OCI-LY1 (cell line): Measurements from ENCODE around the gene KCNT2.

Source experiments
- H2AFZ ChIP-seq: fragments of 200-600 bp; sonication (generic), shearing (Covaris generic); 2 replicates; pipeline ENCODE4 v1.6.0; 2014; ENCODE audit warnings: antibody characterized with exemption, mild to moderate bottlenecking, low read length
- H3F3A ChIP-seq: fragments of 200-600 bp; sonication (generic), shearing (Covaris generic); 2 replicates; pipeline ENCODE4 v1.6.0; 2014; ENCODE audit warnings: mild to moderate bottlenecking, antibody characterized with exemption, low read length, moderate library complexity; ENCODE audit not compliant: insufficient read depth
- H3K27ac ChIP-seq: fragments of 200-600 bp; sonication (generic); 2 replicates; pipeline ENCODE4 v1.5.1; 2014; ENCODE audit warnings: low read length, mixed run types, mild to moderate bottlenecking, low read depth; ENCODE audit not compliant: poor library complexity, severe bottlenecking
- H3K27me3 ChIP-seq: fragments of 200-600 bp; sonication (generic); 2 replicates; pipeline ENCODE4 v1.6.0; 2014; ENCODE audit warnings: antibody characterized with exemption, mild to moderate bottlenecking, low read length, moderate library complexity; ENCODE audit not compliant: insufficient read depth
- H3K36me3 ChIP-seq: fragments of 200-600 bp; sonication (generic); 2 replicates; pipeline ENCODE4 v1.6.1; 2014; ENCODE audit warnings: mild to moderate bottlenecking, antibody characterized with exemption, low read length, moderate library complexity, mixed read lengths; ENCODE audit not compliant: insufficient read depth
- H3K4me1 ChIP-seq: fragments of 200-600 bp; sonication (generic); 2 replicates; pipeline ENCODE4 v1.5.1; 2014; ENCODE audit warnings: mild to moderate bottlenecking, low read length, moderate library complexity; ENCODE audit not compliant: insufficient read depth, severe bottlenecking
- H3K4me2 ChIP-seq: fragments of 200-600 bp; sonication (generic), shearing (Covaris generic); 2 replicates; pipeline ENCODE4 v1.6.1; 2014; ENCODE audit warnings: low read length
- H3K4me3 ChIP-seq: fragments of 200-600 bp; sonication (generic); 2 replicates; pipeline ENCODE4 v1.5.1; 2014; ENCODE audit warnings: low read length, low read depth, mild to moderate bottlenecking, mixed read lengths; ENCODE audit not compliant: poor library complexity, severe bottlenecking
- H3K79me2 ChIP-seq: fragments of 200-600 bp; shearing (Covaris generic); 2 replicates; pipeline ENCODE4 v1.6.1; 2016; ENCODE audit warnings: mixed run types, low read length, mixed read lengths; ENCODE audit not compliant: insufficient read depth
- H3K9ac ChIP-seq: fragments of 200-600 bp; sonication (generic), shearing (Covaris generic); 2 replicates; pipeline ENCODE4 v1.6.1; 2014; ENCODE audit warnings: mild to moderate bottlenecking, low read length, mixed read lengths
- H3K9me2 ChIP-seq: fragments of 200-600 bp; sonication (generic), shearing (Covaris generic); 2 replicates; pipeline ENCODE4 v1.6.1; 2014; ENCODE audit warnings: low read depth, mild to moderate bottlenecking, low read length, mixed read lengths
- H3K9me3 ChIP-seq: fragments of 200-600 bp; shearing (Covaris generic); 2 replicates; pipeline ENCODE4 v1.6.1; 2014; ENCODE audit warnings: low read length, mixed read lengths
- H4K20me1 ChIP-seq: fragments of 200-600 bp; sonication (generic), shearing (Covaris generic); 2 replicates; pipeline ENCODE4 v1.6.0; 2016; ENCODE audit warnings: mild to moderate bottlenecking, low read length; ENCODE audit not compliant: insufficient read depth
- CTCF ChIP-seq: fragments of 200-600 bp; sonication (generic), shearing (Covaris generic); IDR thresholded peaks from 2 replicates; pipeline ENCODE4 v1.5.1; 2017; ENCODE audit warnings: mild to moderate bottlenecking, antibody characterized with exemption, low read length, moderate library complexity, mixed read lengths
- EZH2 ChIP-seq: fragments of 200-600 bp; sonication (generic), shearing (Covaris generic); IDR thresholded peaks from 2 replicates; pipeline ENCODE4 v1.8.0; 2017; ENCODE audit warnings: borderline replicate concordance, mixed run types, mild to moderate bottlenecking, antibody characterized with exemption, low read length, moderate library complexity, mixed read lengths

KCNT2 gene

GRCh38 chr1:196442366-196442765 lies 165.9 kb downstream of the KCNT2 start:
- H3K27me3 ChIP-seq: no peaks in the 10 kb centered on the region
- no peaks in the 10 kb centered on the region for H3F3A ChIP-seq
- TF ChIP-seq EZH2: no peak
- no peak for TF ChIP-seq CTCF

GRCh38 chr1:196440711-196441110 lies 167.5 kb downstream of the KCNT2 start:
- H3K27me3 ChIP-seq: no peaks in the 10 kb centered on the region
- TF ChIP-seq CTCF (no peak), EZH2 (no peak)
- no peak overlapping the region for H3K9ac ChIP-seq
- no peak overlapping the region for H3K4me2 ChIP-seq
- no peaks in the 10 kb centered on the region for H4K20me1 ChIP-seq
- H2AFZ ChIP-seq: no peak overlapping the region
- no peaks in the 10 kb centered on the region for H3K9me2 ChIP-seq
- H3F3A ChIP-seq: no peaks in the 10 kb centered on the region
- H3K36me3 ChIP-seq: no peaks in the 10 kb centered on the region
- no peaks in the 10 kb centered on the region for H3K79me2 ChIP-seq
- H3K9me3 ChIP-seq: no peaks in the 10 kb centered on the region
- H3K4me3 ChIP-seq: no peak overlapping the region
- no peaks in the 10 kb centered on the region for H3K4me1 ChIP-seq
- H3K27ac ChIP-seq: no peak overlapping the region

More at GRCh38 chr1:196442366-196442765, 165.9 kb downstream of the KCNT2 start:
- H3K4me1 ChIP-seq: no peaks in the 10 kb centered on the region
- H3K27ac ChIP-seq: no peak overlapping the region
- no peaks in the 10 kb centered on the region for H3K9me2 ChIP-seq
- H3K9me3 ChIP-seq: no peaks in the 10 kb centered on the region
- H3K4me3 ChIP-seq: no peak overlapping the region
- no peak overlapping the region for H2AFZ ChIP-seq
- H3K36me3 ChIP-seq: no peaks in the 10 kb centered on the region
- no peak overlapping the region for H3K9ac ChIP-seq
- no peak overlapping the region for H3K4me2 ChIP-seq
- no peaks in the 10 kb centered on the region for H4K20me1 ChIP-seq
- H3K79me2 ChIP-seq: no peaks in the 10 kb centered on the region

GRCh38 chr1:196438329-196438728 lies 169.9 kb downstream of the KCNT2 start:
- H3F3A ChIP-seq: no peaks in the 10 kb centered on the region
- H3K4me2 ChIP-seq: no peak overlapping the region
- no peaks in the 10 kb centered on the region for H3K9me2 ChIP-seq
- H3K79me2 ChIP-seq: no peaks in the 10 kb centered on the region
- no peaks in the 10 kb centered on the region for H3K36me3 ChIP-seq
- H3K9ac ChIP-seq: no peak overlapping the region
- no peaks in the 10 kb centered on the region for H3K4me1 ChIP-seq
- TF ChIP-seq EZH2 (no peak), CTCF (no peak)
- no peak overlapping the region for H2AFZ ChIP-seq
- no peaks in the 10 kb centered on the region for H3K9me3 ChIP-seq
- H3K27ac ChIP-seq: no peak overlapping the region
- no peak overlapping the region for H3K4me3 ChIP-seq
- no peaks in the 10 kb centered on the region for H3K27me3 ChIP-seq
- no peaks in the 10 kb centered on the region for H4K20me1 ChIP-seq
